Fibroblast of mammary gland (primary cell): Measurements from ENCODE around the gene MT1A.
A peak's percentile ranks its signal among the peaks of the same experiment; 100 is the strongest.

Source experiments
- DNase-seq: peaks from one replicate; pipeline ENCODE4 v3.0.0-alpha.2; 2010; ENCODE audit warnings: low read depth
- H3K4me3 ChIP-seq: 2 replicates; pipeline ENCODE4 v1.5.1; 2011; ENCODE audit warnings: low read depth, mild to moderate bottlenecking, low read length, moderate library complexity; ENCODE audit not compliant: control insufficient read depth
- TF ChIP-seq, protein P1 (sequence below): conservative IDR thresholded peaks from 2 replicates; pipeline ENCODE4 v1.5.1; 2011; ENCODE audit warnings: low read depth, low read length, inconsistent platforms; ENCODE audit not compliant: control insufficient read depth, insufficient read depth

MT1A gene

DNA sequence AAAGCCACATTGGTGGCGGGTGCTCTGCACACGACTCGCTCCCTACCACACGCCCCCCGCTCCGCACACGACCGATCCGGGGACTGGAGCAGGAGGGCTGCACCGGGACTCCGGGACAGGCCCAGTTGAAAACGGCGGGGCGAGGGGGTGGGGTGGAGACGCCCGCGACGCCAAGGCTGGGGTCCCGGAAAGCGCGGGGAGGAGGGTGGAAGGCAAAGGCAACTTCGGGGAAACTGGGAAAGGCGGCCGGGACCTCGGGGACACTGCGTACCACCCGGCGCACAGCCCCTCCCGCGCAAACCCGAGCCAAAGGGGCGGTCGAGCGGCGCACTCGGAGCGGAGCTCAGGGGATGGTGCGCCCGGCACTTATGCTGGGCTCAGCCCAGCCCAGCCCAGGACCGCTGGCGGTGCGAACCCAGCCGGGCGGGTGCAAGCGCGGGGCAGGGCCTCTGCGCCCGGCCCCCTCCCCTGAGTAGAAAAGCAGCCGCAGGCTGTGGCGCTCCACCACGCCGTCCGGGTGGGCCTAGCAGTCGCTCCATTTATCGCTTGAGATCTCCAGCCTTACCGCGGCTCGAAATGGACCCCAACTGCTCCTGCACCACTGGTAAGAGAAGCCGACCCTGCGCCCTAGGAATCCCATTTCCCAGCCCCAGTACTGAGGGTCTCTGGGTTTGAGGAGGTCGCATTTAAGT is 6.2 kb upstream of the MT1A start, which contains the start of gene MT1M:
TSS of gene MT1M (plus strand) at position 504 of the 692 bp plus-strand sequence. CDS start at position 577, 73 bp downstream.
- no peak for DNase-seq
- H3K4me3 ChIP-seq, result peak within 1 kb of the TSS; percentile 35
- TF ChIP-seq, protein P1, sequence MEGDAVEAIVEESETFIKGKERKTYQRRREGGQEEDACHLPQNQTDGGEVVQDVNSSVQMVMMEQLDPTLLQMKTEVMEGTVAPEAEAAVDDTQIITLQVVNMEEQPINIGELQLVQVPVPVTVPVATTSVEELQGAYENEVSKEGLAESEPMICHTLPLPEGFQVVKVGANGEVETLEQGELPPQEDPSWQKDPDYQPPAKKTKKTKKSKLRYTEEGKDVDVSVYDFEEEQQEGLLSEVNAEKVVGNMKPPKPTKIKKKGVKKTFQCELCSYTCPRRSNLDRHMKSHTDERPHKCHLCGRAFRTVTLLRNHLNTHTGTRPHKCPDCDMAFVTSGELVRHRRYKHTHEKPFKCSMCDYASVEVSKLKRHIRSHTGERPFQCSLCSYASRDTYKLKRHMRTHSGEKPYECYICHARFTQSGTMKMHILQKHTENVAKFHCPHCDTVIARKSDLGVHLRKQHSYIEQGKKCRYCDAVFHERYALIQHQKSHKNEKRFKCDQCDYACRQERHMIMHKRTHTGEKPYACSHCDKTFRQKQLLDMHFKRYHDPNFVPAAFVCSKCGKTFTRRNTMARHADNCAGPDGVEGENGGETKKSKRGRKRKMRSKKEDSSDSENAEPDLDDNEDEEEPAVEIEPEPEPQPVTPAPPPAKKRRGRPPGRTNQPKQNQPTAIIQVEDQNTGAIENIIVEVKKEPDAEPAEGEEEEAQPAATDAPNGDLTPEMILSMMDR, result no peak

DNA sequence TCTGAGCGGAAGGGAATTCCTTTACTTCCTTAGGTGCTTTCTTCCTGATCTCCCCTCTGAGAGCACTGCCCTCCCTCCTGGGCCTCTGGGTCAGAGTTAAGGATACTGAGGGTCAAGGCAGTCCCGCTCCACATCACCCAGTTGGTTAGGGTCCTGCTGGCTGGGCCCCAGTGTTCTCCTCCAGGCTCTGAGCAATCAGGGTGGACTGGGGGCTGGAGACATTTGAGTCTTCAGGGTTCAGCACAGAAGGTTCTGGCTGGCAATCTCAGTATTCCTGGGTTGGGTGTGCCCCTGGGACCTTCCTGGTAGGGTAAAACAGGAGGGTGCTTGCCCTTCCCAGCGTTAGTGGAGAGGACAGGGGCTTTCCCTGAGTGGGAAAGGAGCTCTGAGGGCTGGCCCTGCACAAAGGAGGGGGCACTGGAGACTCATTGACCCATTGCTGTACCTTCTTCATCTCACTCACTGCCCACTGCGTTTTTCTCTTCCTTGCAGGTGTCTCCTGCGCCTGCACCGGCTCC is 5.6 kb upstream of the MT1A start:
- TF ChIP-seq, protein P1, result no peak
- no peak for DNase-seq
- peak overlapping the region; percentile 35 for H3K4me3 ChIP-seq

DNA sequence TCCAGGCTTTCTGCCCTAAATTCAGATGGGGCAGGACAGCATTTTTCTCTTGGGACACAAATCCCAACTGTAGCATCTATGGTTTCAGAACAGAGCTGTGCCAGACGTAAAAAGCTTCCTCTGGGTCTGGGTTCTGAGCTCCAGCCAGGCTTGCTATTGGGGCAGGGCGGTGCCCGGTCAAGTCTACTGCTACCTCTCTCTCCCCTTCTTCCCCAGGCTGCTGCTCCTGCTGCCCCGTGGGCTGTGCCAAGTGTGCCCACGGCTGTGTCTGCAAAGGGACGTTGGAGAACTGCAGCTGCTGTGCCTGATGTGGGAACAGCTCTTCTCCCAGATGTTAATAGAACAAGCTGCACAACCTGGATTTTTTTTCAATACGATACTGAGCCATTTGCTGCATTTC is 4.9 kb upstream of the MT1A start:
- no peak overlapping the region for H3K4me3 ChIP-seq
- TF ChIP-seq, protein P1, result no peak
- DNase-seq, result no peak

DNA sequence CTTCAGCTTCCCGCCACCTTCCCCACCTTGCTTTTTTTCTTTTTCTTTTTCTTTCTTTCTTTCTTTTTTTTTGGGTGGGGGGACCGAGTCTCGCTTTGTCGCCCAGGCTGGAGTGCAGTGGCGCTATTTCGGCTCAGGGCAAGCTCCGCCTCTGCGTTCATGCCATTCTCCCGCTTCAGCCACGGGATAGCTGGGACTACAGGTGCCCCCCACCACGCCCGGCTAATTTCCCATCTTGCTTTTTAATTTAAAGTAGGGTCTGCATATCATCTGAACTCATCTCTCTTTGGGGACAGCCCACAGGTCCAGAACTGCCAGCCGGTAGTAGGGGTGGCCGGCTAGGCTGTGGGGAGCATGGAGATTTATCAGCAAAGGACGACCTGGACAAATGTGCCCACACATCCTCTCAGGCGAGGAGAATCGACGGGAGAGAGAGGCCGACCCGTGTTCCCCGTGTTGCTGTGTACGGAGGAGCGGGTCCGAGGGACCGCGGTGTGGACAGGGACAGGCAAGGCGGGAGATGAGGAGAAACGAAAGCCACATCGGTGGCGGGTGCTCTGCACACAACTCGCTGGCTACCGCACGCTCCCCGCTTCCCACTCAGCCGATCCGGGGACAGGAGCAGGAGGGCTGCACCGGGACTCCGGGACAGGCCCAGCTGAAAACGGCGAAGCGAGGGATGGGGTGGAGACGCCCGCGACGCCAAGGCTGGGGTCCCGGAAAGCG is 3.6 kb upstream of the MT1A start:
- no peak for DNase-seq
- H3K4me3 ChIP-seq, result no peak overlapping the region
- TF ChIP-seq, protein P1, result no peak

DNA sequence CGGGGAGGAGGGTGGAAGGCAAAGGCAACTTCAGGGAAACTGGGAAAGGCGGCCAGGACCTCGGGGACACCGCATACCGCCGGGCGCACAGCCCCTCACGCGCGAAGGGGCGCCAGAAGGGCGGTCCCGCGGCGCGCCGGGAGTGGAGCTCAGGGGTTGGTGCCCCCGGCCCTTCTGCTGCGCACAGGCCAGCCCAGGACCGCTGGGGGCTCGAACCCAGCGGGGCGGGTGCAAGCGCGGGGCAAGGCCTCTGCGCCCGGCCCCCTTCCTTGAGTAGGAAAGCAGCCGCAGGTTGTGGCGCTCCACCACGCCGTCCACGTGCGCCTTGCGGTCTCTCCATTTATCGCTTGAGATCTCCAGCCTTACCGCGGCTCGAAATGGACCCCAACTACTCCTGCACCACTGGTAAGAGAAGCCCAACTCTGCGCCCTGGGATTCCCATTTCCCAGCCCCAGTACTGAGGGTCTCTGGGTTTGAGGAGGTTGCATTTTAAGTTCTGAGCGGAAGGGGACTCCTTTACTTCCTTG is 3.0 kb upstream of the MT1A start:
- TF ChIP-seq, protein P1, result no peak
- no peak for DNase-seq
- no peak overlapping the region for H3K4me3 ChIP-seq

DNA sequence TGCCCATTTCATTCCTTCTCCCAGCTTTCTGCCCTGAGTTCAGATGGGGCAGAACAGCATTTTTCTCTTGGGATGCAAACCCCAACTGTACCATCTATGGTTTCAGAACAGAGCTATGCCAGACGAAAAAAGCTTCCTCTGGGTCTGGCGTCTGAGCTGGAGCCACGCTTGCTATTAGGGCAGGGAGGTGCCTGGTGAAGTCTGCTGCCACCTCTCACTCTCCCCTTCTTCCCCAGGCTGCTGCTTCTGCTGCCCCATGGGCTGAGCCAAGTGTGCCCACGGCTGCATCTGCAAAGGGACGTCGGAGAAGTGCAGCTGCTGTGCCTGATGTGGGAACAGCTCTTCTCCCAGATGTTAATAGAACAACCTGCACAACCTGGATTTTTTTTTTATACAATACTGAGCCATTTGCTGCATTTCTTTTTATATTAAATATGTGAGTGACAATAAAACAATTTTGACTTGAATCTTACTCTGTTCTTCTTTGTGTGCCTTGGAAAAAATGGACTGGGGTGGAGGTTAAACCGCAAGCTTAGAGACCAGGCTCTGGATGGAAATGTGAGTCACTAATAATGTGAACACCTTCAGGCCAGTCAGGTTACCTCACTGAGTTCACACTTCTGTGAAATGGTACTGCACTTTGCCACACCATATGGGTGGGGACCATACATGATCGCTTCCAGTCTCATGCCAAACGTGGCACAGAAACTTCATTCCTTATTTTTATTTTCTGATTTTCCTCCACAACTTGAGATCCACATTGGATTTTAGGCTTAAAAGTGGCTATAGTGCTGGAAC is 1.7 kb upstream of the MT1A start:
- TF ChIP-seq, protein P1, result no peak
- no peak for DNase-seq
- no peak overlapping the region for H3K4me3 ChIP-seq
